SU-DHL-6 (cell line): Measurements from ENCODE around the gene GUCY1A2.

Source experiments
- EZH2phosphoT487 ChIP-seq: fragments of 200-600 bp; sonication (generic), shearing (Covaris generic); conservative IDR thresholded peaks from 2 replicates; pipeline ENCODE4 v1.6.1; 2018; ENCODE audit warnings: mild to moderate bottlenecking, antibody characterized with exemption, low read length, moderate library complexity, mixed read lengths
- TF ChIP-seq, protein P1 (sequence below): fragments of 200-600 bp; sonication (generic); IDR thresholded peaks from one replicate; pipeline ENCODE4 v1.5.1; 2017; ENCODE audit warnings: antibody characterized with exemption, mild to moderate bottlenecking, low read length, moderate library complexity; ENCODE audit not compliant: insufficient read depth, poor library complexity, severe bottlenecking

DNA sequence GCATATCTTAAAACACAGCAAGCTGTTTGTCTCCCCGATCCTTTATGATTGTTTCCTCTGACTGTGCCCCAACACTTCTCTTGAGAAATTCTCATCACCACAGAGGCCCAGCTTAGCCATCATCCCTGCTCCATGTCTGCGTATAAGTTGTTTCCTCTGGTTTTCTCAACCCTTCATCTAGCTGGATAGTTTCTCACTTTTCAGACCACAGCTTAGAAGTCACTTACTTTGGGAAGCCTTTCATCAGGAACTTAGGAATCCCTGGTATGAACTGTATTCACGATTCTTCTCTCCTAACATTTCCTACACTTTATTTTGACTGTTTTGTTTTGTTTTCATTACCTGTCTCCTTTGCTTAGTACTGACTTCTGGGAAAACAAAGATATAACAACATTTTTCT, 295.2 kb downstream of the GUCY1A2 start:
- TF ChIP-seq, protein P1, sequence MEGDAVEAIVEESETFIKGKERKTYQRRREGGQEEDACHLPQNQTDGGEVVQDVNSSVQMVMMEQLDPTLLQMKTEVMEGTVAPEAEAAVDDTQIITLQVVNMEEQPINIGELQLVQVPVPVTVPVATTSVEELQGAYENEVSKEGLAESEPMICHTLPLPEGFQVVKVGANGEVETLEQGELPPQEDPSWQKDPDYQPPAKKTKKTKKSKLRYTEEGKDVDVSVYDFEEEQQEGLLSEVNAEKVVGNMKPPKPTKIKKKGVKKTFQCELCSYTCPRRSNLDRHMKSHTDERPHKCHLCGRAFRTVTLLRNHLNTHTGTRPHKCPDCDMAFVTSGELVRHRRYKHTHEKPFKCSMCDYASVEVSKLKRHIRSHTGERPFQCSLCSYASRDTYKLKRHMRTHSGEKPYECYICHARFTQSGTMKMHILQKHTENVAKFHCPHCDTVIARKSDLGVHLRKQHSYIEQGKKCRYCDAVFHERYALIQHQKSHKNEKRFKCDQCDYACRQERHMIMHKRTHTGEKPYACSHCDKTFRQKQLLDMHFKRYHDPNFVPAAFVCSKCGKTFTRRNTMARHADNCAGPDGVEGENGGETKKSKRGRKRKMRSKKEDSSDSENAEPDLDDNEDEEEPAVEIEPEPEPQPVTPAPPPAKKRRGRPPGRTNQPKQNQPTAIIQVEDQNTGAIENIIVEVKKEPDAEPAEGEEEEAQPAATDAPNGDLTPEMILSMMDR = no peak
- TF ChIP-seq EZH2phosphoT487 = no peak
